H1 (cell line): ENCODE measurements around the gene PRMT2.

Experiments
- CBX8 ChIP-seq: fragments of 300-800, 300-1000 bp; sonication (generic); IDR thresholded peaks from 2 replicates; pipeline ENCODE4 v1.7.1; 2016; ENCODE audit warnings: low read depth, low read length, borderline replicate concordance
- CEBPB ChIP-seq: IDR thresholded peaks from 2 replicates; pipeline ENCODE4 v1.6.1; 2012; ENCODE audit warnings: low read depth, low read length
- NANOG ChIP-seq: IDR thresholded peaks from 2 replicates; pipeline ENCODE4 v1.6.1; 2011; ENCODE audit warnings: low read length, low read depth, mild to moderate bottlenecking, inconsistent platforms; ENCODE audit not compliant: insufficient read depth, poor library complexity, severe bottlenecking
- ZNF274 ChIP-seq: IDR thresholded peaks from 2 replicates; pipeline ENCODE4 v1.7.0; 2012; ENCODE audit warnings: low read length, borderline replicate concordance; ENCODE audit errors: extremely low read depth
- TF ChIP-seq, protein P1 (sequence below): IDR thresholded peaks from 2 replicates; pipeline ENCODE4 v1.6.1; 2012; ENCODE audit warnings: low read length, inconsistent platforms

- no peak for TF ChIP-seq CBX8
- TF ChIP-seq CEBPB, result no peak
- TF ChIP-seq ZNF274, result no peak
- TF ChIP-seq NANOG, result no peak
- TF ChIP-seq, protein P1, sequence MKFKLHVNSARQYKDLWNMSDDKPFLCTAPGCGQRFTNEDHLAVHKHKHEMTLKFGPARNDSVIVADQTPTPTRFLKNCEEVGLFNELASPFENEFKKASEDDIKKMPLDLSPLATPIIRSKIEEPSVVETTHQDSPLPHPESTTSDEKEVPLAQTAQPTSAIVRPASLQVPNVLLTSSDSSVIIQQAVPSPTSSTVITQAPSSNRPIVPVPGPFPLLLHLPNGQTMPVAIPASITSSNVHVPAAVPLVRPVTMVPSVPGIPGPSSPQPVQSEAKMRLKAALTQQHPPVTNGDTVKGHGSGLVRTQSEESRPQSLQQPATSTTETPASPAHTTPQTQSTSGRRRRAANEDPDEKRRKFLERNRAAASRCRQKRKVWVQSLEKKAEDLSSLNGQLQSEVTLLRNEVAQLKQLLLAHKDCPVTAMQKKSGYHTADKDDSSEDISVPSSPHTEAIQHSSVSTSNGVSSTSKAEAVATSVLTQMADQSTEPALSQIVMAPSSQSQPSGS, result no peak
These were observed 26.8 kb upstream of the PRMT2 start for GRCh38 chr21:46608672-46609111.
